ENCODE results near the gene SETD2. TPM values are rescaled to one million over a fixed set of nuclear protein-coding genes. Genes with fewer than 3 reads are reported as not detected.
A peak's percentile ranks its signal among the peaks of the same experiment; 100 is the strongest.
"Not testable (repeated sequence)": the region's sequence is repeated elsewhere in the genome, so short reads cannot be mapped to it uniquely, and the experiment has no call there.

SETD2 gene, protein sequence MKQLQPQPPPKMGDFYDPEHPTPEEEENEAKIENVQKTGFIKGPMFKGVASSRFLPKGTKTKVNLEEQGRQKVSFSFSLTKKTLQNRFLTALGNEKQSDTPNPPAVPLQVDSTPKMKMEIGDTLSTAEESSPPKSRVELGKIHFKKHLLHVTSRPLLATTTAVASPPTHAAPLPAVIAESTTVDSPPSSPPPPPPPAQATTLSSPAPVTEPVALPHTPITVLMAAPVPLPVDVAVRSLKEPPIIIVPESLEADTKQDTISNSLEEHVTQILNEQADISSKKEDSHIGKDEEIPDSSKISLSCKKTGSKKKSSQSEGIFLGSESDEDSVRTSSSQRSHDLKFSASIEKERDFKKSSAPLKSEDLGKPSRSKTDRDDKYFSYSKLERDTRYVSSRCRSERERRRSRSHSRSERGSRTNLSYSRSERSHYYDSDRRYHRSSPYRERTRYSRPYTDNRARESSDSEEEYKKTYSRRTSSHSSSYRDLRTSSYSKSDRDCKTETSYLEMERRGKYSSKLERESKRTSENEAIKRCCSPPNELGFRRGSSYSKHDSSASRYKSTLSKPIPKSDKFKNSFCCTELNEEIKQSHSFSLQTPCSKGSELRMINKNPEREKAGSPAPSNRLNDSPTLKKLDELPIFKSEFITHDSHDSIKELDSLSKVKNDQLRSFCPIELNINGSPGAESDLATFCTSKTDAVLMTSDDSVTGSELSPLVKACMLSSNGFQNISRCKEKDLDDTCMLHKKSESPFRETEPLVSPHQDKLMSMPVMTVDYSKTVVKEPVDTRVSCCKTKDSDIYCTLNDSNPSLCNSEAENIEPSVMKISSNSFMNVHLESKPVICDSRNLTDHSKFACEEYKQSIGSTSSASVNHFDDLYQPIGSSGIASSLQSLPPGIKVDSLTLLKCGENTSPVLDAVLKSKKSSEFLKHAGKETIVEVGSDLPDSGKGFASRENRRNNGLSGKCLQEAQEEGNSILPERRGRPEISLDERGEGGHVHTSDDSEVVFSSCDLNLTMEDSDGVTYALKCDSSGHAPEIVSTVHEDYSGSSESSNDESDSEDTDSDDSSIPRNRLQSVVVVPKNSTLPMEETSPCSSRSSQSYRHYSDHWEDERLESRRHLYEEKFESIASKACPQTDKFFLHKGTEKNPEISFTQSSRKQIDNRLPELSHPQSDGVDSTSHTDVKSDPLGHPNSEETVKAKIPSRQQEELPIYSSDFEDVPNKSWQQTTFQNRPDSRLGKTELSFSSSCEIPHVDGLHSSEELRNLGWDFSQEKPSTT (N-terminal part only)
- 46.1 and 53.2 TPM in 2 replicates for total RNA-seq (ENCODE audit: low replicate concordance)
- long read RNA-seq, partial matches to known transcripts, result 14 of 43 reads
- long read RNA-seq, other reads (novel, unspliced or antisense), result 29 of 43 reads

GRCh38 chr3:47164007-47164881 is at the start of gene SETD2:
Gene SETD2 (minus strand): TSS chr3:47164113. CDS start chr3:47163924, 189 bp downstream.
- no peaks in the 10 kb centered on the region for H3K9me3 Mint-ChIP-seq
- peak within 1 kb of the TSS; percentile 98 for H3K4me3 Mint-ChIP-seq
- peak; percentile 61 for TF ChIP-seq CTCF (conservative IDR thresholded peaks at IDR 0.05)
- H3K27me3 Mint-ChIP-seq, result no peaks in the 10 kb centered on the region
- H3K27ac Mint-ChIP-seq, result peak within 1 kb of the TSS; percentile 98
- H3K36me3 Mint-ChIP-seq, result peaks cover 14% of the 10 kb centered on the region
- DNase-seq (ENCODE audit: extremely low spot score, unreplicated experiment), result peak; percentile 92
- H3K4me1 Mint-ChIP-seq (ENCODE audit: unreplicated experiment), result peaks cover 37% of the 10 kb centered on the region

GRCh38 chr3:47210863-47211405 is 47.0 kb upstream of the SETD2 start:
- no peaks in the 10 kb centered on the region for H3K27me3 Mint-ChIP-seq
- H3K9me3 Mint-ChIP-seq, result no peaks in the 10 kb centered on the region
- no peak overlapping the region for H3K4me3 Mint-ChIP-seq
- H3K36me3 Mint-ChIP-seq, result no peaks in the 10 kb centered on the region
- no peak for TF ChIP-seq CTCF (conservative IDR thresholded peaks at IDR 0.05)
- H3K27ac Mint-ChIP-seq, result no peak overlapping the region
- no peaks in the 10 kb centered on the region for H3K4me1 Mint-ChIP-seq (ENCODE audit: unreplicated experiment)
- DNase-seq (ENCODE audit: extremely low spot score, unreplicated experiment), result no peak

DNA sequence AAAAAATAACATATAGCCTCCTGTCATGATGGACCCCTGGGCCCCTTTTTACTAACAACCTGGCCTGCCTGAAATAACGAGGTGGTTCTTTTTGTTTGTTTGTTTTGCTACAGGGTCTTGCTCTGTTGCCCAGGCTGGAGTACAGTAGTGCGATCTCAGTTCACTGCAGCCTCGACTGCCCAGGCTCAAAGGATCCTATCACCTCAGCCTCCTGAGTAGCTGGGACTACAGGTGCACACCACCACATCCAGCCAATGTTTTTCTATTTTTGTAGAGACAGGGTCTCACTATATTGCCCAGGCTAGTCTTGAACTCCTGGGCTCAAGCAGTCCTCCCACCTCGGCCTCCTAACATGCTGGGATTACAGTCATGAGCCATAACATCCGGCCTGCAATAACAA is 42.1 kb upstream of the SETD2 start:
- H3K27me3 Mint-ChIP-seq; H3K9me3 Mint-ChIP-seq; H3K27ac Mint-ChIP-seq; DNase-seq (ENCODE audit: extremely low spot score, unreplicated experiment); H3K4me3 Mint-ChIP-seq; H3K36me3 Mint-ChIP-seq; H3K4me1 Mint-ChIP-seq (ENCODE audit: unreplicated experiment): not testable (repeated sequence)

DNA sequence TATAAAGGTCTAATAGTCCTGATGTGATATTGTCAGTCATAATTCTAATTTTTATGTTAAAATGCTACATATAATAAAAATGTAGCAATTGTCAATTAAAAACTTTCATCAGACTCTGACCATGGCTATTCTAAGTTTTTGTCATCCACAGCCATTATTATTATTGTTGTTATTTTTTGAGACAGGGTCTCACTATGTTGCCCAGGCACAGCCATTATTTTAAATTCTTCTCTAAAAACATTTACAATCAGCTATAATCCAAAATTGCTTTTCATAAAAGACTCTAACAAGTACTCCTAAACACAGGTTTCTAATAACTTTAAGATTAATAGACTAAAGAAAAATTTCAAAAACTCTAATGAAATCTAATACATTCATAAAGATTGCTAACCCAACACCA is 41.0 kb upstream of the SETD2 start:
- H3K4me1 Mint-ChIP-seq (ENCODE audit: unreplicated experiment), result no peaks in the 10 kb centered on the region
- H3K9me3 Mint-ChIP-seq, result no peaks in the 10 kb centered on the region
- no peak overlapping the region for H3K27ac Mint-ChIP-seq
- DNase-seq (ENCODE audit: extremely low spot score, unreplicated experiment), result no peak
- H3K36me3 Mint-ChIP-seq, result no peaks in the 10 kb centered on the region
- H3K4me3 Mint-ChIP-seq, result no peak overlapping the region
- no peak for TF ChIP-seq CTCF (conservative IDR thresholded peaks at IDR 0.05)
- no peaks in the 10 kb centered on the region for H3K27me3 Mint-ChIP-seq

DNA sequence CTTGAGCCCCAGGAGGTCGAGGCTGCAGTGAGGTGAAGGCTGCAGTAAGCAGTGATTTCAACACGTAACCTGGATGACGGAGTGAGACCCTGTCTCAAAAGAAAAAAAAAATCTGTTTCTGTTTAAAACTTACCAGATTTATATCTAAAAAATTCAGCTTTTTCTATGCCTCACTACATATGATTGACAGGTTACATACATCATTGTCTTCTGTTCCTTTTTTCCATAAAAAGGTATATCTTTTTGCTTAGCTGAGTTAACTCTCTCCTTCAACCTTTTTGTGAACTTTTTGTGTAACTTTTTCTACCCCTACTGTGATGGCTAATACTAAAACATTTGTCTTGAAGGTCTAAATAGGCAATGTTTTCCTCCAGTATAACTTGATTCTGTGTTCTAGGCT is 38.6 kb upstream of the SETD2 start:
- TF ChIP-seq CTCF (conservative IDR thresholded peaks at IDR 0.05), result no peak
- Mint-ChIP-seq H3K9me3 (no peaks in the 10 kb centered on the region), H3K36me3 (no peaks in the 10 kb centered on the region), H3K4me1 (ENCODE audit: unreplicated experiment) (no peaks in the 10 kb centered on the region), H3K27me3 (no peaks in the 10 kb centered on the region), H3K27ac (no peak overlapping the region), H3K4me3 (no peak overlapping the region)
- no peak for DNase-seq (ENCODE audit: extremely low spot score, unreplicated experiment)
